NT2/D1 (cell line): Measurements from ENCODE around the gene RP9.
A peak's percentile ranks its signal among the peaks of the same experiment; 100 is the strongest.

Experiments
- DNase-seq: peaks from one replicate; pipeline ENCODE4 v3.0.0-alpha.2; 2011; ENCODE audit warnings: low read depth, low spot score
- H3K27me3 ChIP-seq: 2 replicates; pipeline ENCODE4 v1.6.0; 2011; ENCODE audit warnings: mild to moderate bottlenecking; ENCODE audit not compliant: insufficient read length, insufficient read depth
- H3K36me3 ChIP-seq: 2 replicates; pipeline ENCODE4 v1.6.1; 2011; ENCODE audit warnings: mild to moderate bottlenecking, low read length, mixed read lengths; ENCODE audit not compliant: insufficient read depth, insufficient read length
- H3K4me1 ChIP-seq: 2 replicates; pipeline ENCODE4 v1.5.1; 2011; ENCODE audit not compliant: insufficient read depth, insufficient read length
- H3K4me3 ChIP-seq: 2 replicates; pipeline ENCODE4 v1.5.1; 2011; ENCODE audit warnings: low read depth; ENCODE audit not compliant: insufficient read length
- H3K9ac ChIP-seq: 2 replicates; pipeline ENCODE4 v1.6.0; 2011; ENCODE audit warnings: low read depth; ENCODE audit not compliant: insufficient read length
- H3K9me3 ChIP-seq: 2 replicates; pipeline ENCODE4 v1.5.1; 2011; ENCODE audit warnings: mild to moderate bottlenecking, low read length; ENCODE audit not compliant: insufficient read depth
- SUZ12 ChIP-seq: IDR thresholded peaks from 2 replicates; pipeline ENCODE4 v1.6.1; 2011; ENCODE audit not compliant: insufficient read length, insufficient read depth; ENCODE audit errors: extremely low read depth
- YY1 ChIP-seq: IDR thresholded peaks from 2 replicates; pipeline ENCODE4 v1.6.1; 2011; ENCODE audit not compliant: insufficient read length, insufficient read depth
- ZNF274 ChIP-seq: IDR thresholded peaks from 2 replicates; pipeline ENCODE4 v1.6.1; 2011; ENCODE audit warnings: mild to moderate bottlenecking, low read depth, low read length

RP9 gene

GRCh38 chr7:33143996-33144718 lies 35.0 kb upstream of the RP9 start:
- no peaks in the 10 kb centered on the region for H3K4me1 ChIP-seq
- no peak for DNase-seq
- no peaks in the 10 kb centered on the region for H3K27me3 ChIP-seq
- no peaks in the 10 kb centered on the region for H3K36me3 ChIP-seq
- H3K4me3 ChIP-seq, result no peak overlapping the region
- H3K9ac ChIP-seq, result no peak overlapping the region
- peaks cover 5% of the 10 kb centered on the region; the same call in 1 of the 2 replicates for H3K9me3 ChIP-seq
- TF ChIP-seq SUZ12 (no peak), ZNF274 (no peak), YY1 (no peak)

GRCh38 chr7:33142585-33142984 lies 33.4 kb upstream of the RP9 start:
- H3K27me3 ChIP-seq, result no peaks in the 10 kb centered on the region
- no peaks in the 10 kb centered on the region for H3K36me3 ChIP-seq
- TF ChIP-seq YY1 (no peak), SUZ12 (no peak), ZNF274 (no peak)
- no peak for DNase-seq
- H3K9ac ChIP-seq, result no peak overlapping the region
- H3K4me3 ChIP-seq, result no peak overlapping the region
- no peaks in the 10 kb centered on the region for H3K4me1 ChIP-seq
- peaks cover 5% of the 10 kb centered on the region; the same call in 1 of the 2 replicates for H3K9me3 ChIP-seq

- Histone ChIP-seq H3K27me3 (no peaks in the 10 kb centered on the region), H3K9me3 (peaks cover 11% of the 10 kb centered on the region; the same call in 1 of the 2 replicates), H3K36me3 (no peaks in the 10 kb centered on the region), H3K4me1 (no peaks in the 10 kb centered on the region), H3K4me3 (no peak overlapping the region), H3K9ac (no peak overlapping the region)
- TF ChIP-seq ZNF274 (no peak), SUZ12 (no peak), YY1 (no peak)
- DNase-seq, result no peak
Observed at GRCh38 chr7:33137103-33137502, 27.9 kb upstream of the RP9 start.

- Histone ChIP-seq H3K4me3 (peak overlapping the region; percentile 58), H3K36me3 (no peaks in the 10 kb centered on the region), H3K9ac (peak overlapping the region; percentile 65), H3K9me3 (no peaks in the 10 kb centered on the region; the same call in 1 of the 2 replicates), H3K4me1 (no peaks in the 10 kb centered on the region), H3K27me3 (no peaks in the 10 kb centered on the region)
- no peak for DNase-seq
- TF ChIP-seq ZNF274, result no peak
- TF ChIP-seq SUZ12, result no peak
- no peak for TF ChIP-seq YY1
Observed at GRCh38 chr7:33130184-33130583, 21.0 kb upstream of the RP9 start.

GRCh38 chr7:33129806-33130153 lies 20.6 kb upstream of the RP9 start:
- Histone ChIP-seq H3K36me3 (no peaks in the 10 kb centered on the region), H3K4me1 (no peaks in the 10 kb centered on the region), H3K9me3 (no peaks in the 10 kb centered on the region), H3K9ac (peak overlapping the region; percentile 65), H3K27me3 (no peaks in the 10 kb centered on the region), H3K4me3 (peak overlapping the region; percentile 58)
- TF ChIP-seq YY1, result no peak
- no peak for TF ChIP-seq ZNF274
- TF ChIP-seq SUZ12, result no peak
- DNase-seq, result no peak

- H3K4me1 ChIP-seq, result no peaks in the 10 kb centered on the region
- no peaks in the 10 kb centered on the region for H3K9me3 ChIP-seq
- TF ChIP-seq ZNF274 (no peak), YY1 (no peak)
- H3K36me3 ChIP-seq, result no peaks in the 10 kb centered on the region
- H3K9ac ChIP-seq, result peak within 1 kb of the TSS; percentile 89
- no peaks in the 10 kb centered on the region for H3K27me3 ChIP-seq
- peak; percentile 98 for DNase-seq
- H3K4me3 ChIP-seq, result peak within 1 kb of the TSS; percentile 58
Observed at GRCh38 chr7:33128990-33129805, 20.0 kb upstream of the RP9 start, which contains the start of gene BBS9. Gene BBS9, plus strand, starts transcription at chr7:33129564. Its CDS starts 16,689 bp downstream, at chr7:33146253.

GRCh38 chr7:33128631-33128989 lies 19.4 kb upstream of the RP9 start:
- Histone ChIP-seq H3K9me3 (no peaks in the 10 kb centered on the region), H3K4me3 (peak overlapping the region; percentile 58), H3K9ac (peak overlapping the region; percentile 89), H3K4me1 (no peaks in the 10 kb centered on the region), H3K36me3 (no peaks in the 10 kb centered on the region), H3K27me3 (no peaks in the 10 kb centered on the region)
- TF ChIP-seq SUZ12 (no peak), YY1 (no peak), ZNF274 (no peak)
- no peak for DNase-seq
